Lower leg skin (tissue), 3 donors: ENCODE results near the gene VPS39.

Experiments used
- POLR2A ChIP-seq, 2 donors: fragments of 450-650 bp; IDR thresholded peaks; one replicate each; pipeline ENCODE4 v1.6.1; 2016 to 2017; ENCODE audit warnings: antibody characterized with exemption in 2 of 2, mild to moderate bottlenecking in 1 of 2, moderate library complexity in 1 of 2
- TF ChIP-seq, protein P1 (sequence below), 3 donors: fragments of 450-650 bp; IDR thresholded peaks; one replicate each; pipeline ENCODE4 v1.5.1; 2016; ENCODE audit warnings: antibody characterized with exemption in 3 of 3, mild to moderate bottlenecking in 3 of 3, moderate library complexity in 2 of 3

DNA sequence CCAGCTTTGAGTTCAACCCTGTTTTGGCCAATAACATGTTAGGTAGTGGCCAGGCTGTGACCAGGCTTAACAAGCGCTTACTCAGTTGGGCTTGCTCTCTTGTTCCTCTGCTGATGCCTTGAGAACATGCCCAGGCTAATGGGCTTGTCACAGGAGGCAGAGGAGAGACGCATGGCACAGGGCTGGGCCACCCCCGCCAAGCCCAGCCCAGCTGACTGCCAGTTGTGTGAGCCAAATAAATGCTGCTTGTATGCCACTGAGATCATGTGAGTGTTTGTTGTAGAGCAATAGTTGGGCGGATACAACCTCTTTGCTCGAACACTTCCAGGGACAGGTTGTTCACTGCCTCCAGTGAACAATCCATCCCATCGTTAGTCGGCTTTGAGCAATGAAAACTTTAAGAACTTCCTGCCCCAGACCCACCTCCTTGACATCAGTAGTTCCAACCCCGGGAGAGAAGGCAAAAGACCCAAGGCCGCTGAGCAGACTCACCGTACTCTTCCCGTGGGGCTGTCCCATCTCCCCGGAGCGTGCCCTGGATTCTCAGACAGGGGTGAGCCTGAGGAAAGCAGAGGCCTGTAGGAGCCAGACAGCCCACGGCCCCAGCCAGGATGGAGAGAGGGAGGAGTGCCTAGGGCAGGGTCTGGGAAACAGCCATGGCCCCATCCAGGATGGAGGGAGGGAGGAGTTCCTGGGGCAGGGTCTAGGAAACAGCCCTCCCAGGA is 55.7 kb downstream of the VPS39 start:
- TF ChIP-seq, protein P1, sequence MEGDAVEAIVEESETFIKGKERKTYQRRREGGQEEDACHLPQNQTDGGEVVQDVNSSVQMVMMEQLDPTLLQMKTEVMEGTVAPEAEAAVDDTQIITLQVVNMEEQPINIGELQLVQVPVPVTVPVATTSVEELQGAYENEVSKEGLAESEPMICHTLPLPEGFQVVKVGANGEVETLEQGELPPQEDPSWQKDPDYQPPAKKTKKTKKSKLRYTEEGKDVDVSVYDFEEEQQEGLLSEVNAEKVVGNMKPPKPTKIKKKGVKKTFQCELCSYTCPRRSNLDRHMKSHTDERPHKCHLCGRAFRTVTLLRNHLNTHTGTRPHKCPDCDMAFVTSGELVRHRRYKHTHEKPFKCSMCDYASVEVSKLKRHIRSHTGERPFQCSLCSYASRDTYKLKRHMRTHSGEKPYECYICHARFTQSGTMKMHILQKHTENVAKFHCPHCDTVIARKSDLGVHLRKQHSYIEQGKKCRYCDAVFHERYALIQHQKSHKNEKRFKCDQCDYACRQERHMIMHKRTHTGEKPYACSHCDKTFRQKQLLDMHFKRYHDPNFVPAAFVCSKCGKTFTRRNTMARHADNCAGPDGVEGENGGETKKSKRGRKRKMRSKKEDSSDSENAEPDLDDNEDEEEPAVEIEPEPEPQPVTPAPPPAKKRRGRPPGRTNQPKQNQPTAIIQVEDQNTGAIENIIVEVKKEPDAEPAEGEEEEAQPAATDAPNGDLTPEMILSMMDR (IDR thresholded peaks at IDR 0.05) = no peak
- TF ChIP-seq POLR2A (IDR thresholded peaks at IDR 0.05) = no peak
